SK-N-SH (cell line): ENCODE results near the gene DBP. TPM values are rescaled to one million over a fixed set of nuclear protein-coding genes. Genes with fewer than 3 reads are reported as not detected.

Experiments used
- CTCF ChIA-PET: fragments of 300-600, 350-600 bp; formaldehyde crosslinking; extraction: SDS; loops from one replicate; lab custom pipeline; 2021; lab: Yijun Ruan, JAX
- POLR2A ChIA-PET: fragments of 350-600 bp; sonication (Branson Sonifier 250); formaldehyde crosslinking; extraction: SDS; loops from one replicate; lab custom pipeline; 2020; ENCODE audit warnings: antibody characterized with exemption, inconsistent platforms; lab: Yijun Ruan, JAX
- DNase-seq: peaks from one replicate; pipeline ENCODE4 v3.0.0; 2012
- H2AFZ ChIP-seq: fragments of 200-600 bp; sonication (generic); 2 replicates; pipeline ENCODE4 v1.8.1; 2016; ENCODE audit warnings: antibody characterized with exemption, mild to moderate bottlenecking, low read depth
- H3F3A ChIP-seq: fragments of 200-600 bp; sonication (generic); replicated peaks from 2 replicates; pipeline ENCODE3; 2016; ENCODE audit warnings: antibody characterized with exemption, mild to moderate bottlenecking; ENCODE audit not compliant: insufficient read depth
- H3K27ac ChIP-seq, 2 experiments: fragments of 200-500 bp in 1 of 2; fragments of 200-600 bp in 1 of 2; sonication (Bioruptor generic) in 1 of 2; sonication (generic), shearing (Covaris generic) in 1 of 2; 2 replicates each; pipeline versions ENCODE4 v1.5.1 to v1.6.1; 2014 to 2016; ENCODE audit warnings: low read depth in 2 of 2, inconsistent platforms in 1 of 2, low read length in 1 of 2, mild to moderate bottlenecking in 1 of 2, mixed read lengths in 1 of 2
- H3K27me3 ChIP-seq: fragments of 200-600 bp; sonication (generic), shearing (Covaris generic); 2 replicates; pipeline ENCODE4 v1.6.1; 2016; ENCODE audit warnings: mixed run types; ENCODE audit not compliant: insufficient read depth
- H3K36me3 ChIP-seq, 2 experiments: fragments of 200-500 bp in 1 of 2; fragments of 200-600 bp in 1 of 2; sonication (Bioruptor generic) in 1 of 2; sonication (generic) in 1 of 2; replicated peaks in 1 of 2; 2 replicates each; pipeline versions ENCODE3 to v1.5.1; 2014 to 2016; ENCODE audit warnings: low read length in 1 of 2, mild to moderate bottlenecking in 1 of 2; ENCODE audit not compliant: insufficient read depth in 2 of 2, control insufficient read depth in 1 of 2
- H3K4me1 ChIP-seq, 2 experiments: fragments of 200-500 bp in 1 of 2; fragments of 200-600 bp in 1 of 2; sonication (Bioruptor generic) in 1 of 2; sonication (generic), shearing (Covaris generic) in 1 of 2; 2 replicates each; pipeline versions ENCODE4 v1.5.1 to v1.6.1; 2014 to 2016; ENCODE audit warnings: low read depth in 1 of 2, low read length in 1 of 2, mixed run types in 1 of 2; ENCODE audit not compliant: insufficient read depth in 2 of 2, control insufficient read depth in 1 of 2
- H3K4me2 ChIP-seq: fragments of 200-600 bp; sonication (generic), shearing (Covaris generic); 2 replicates; pipeline ENCODE4 v1.6.1; 2017; ENCODE audit warnings: mixed run types
- H3K4me3 ChIP-seq, 2 experiments: fragments of 200-500 bp in 1 of 2; fragments of 200-600 bp in 1 of 2; sonication (Bioruptor generic) in 1 of 2; sonication (generic), shearing (Covaris generic) in 1 of 2; 2 replicates each; pipeline versions ENCODE4 v1.5.1 to v1.8.1; 2014 to 2016; ENCODE audit warnings: low read depth in 2 of 2, inconsistent platforms in 1 of 2, low read length in 1 of 2, mild to moderate bottlenecking in 1 of 2, mixed read lengths in 1 of 2, moderate library complexity in 1 of 2
- H3K79me2 ChIP-seq: fragments of 200-600 bp; sonication (generic); 2 replicates; pipeline ENCODE4 v1.8.1; 2017; ENCODE audit warnings: mild to moderate bottlenecking; ENCODE audit not compliant: insufficient read depth
- H3K9ac ChIP-seq: fragments of 200-600 bp; sonication (generic); 2 replicates; pipeline ENCODE4 v1.6.1; 2017; ENCODE audit warnings: mixed run types
- H3K9me2 ChIP-seq: fragments of 200-600 bp; sonication (generic); 2 replicates; pipeline ENCODE4 v1.6.1; 2017; ENCODE audit warnings: mixed run types
- H3K9me3 ChIP-seq: fragments of 200-600 bp; sonication (generic); 2 replicates; pipeline ENCODE4 v1.6.1; 2017; ENCODE audit warnings: mixed run types, mild to moderate bottlenecking, moderate library complexity
- H4K20me1 ChIP-seq: fragments of 200-600 bp; sonication (generic); 2 replicates; pipeline ENCODE4 v1.6.1; 2017; ENCODE audit warnings: mild to moderate bottlenecking, mixed run types; ENCODE audit not compliant: insufficient read depth
- CHD2 ChIP-seq: fragments of 150-350 bp; IDR thresholded peaks from 2 replicates; pipeline ENCODE4 v1.6.1; 2018; ENCODE audit warnings: low read length; ENCODE audit not compliant: partially characterized antibody
- ELF1 ChIP-seq: IDR thresholded peaks from 2 replicates; pipeline ENCODE4 v1.4.0; 2012
- EP300 ChIP-seq, 2 experiments: IDR thresholded peaks; 2 replicates each; pipeline versions ENCODE4 v1.4.0 to v1.6.1; 2012; ENCODE audit warnings: borderline replicate concordance in 1 of 2, low read depth in 1 of 2, low read length in 1 of 2
- EZH2phosphoT487 ChIP-seq: fragments of 200-600 bp; sonication (generic); IDR thresholded peaks from 2 replicates; pipeline ENCODE4 v1.6.1; 2017; ENCODE audit warnings: low read depth, mixed run types, mild to moderate bottlenecking, antibody characterized with exemption, moderate library complexity, borderline replicate concordance
- FOXM1 ChIP-seq: IDR thresholded peaks from 2 replicates; pipeline ENCODE4 v1.4.0; 2012; ENCODE audit warnings: low read depth, mild to moderate bottlenecking
- JUND ChIP-seq: IDR thresholded peaks from 2 replicates; pipeline ENCODE4 v1.4.0; 2012
- MEF2A ChIP-seq: IDR thresholded peaks from 2 replicates; pipeline ENCODE4 v1.4.0; 2012; ENCODE audit warnings: low read depth, borderline replicate concordance
- MXI1 ChIP-seq: IDR thresholded peaks from 2 replicates; pipeline ENCODE4 v1.6.1; 2012; ENCODE audit warnings: mild to moderate bottlenecking, low read depth, low read length, improper control_type of control experiment
- NRF1 ChIP-seq: IDR thresholded peaks from 2 replicates; pipeline ENCODE4 v1.6.1; 2012; ENCODE audit warnings: low read depth, mild to moderate bottlenecking, low read length
- POLR2AphosphoS5 ChIP-seq: IDR thresholded peaks from 2 replicates; pipeline ENCODE4 v1.6.1; 2012; ENCODE audit warnings: low read depth, low read length
- RAD21 ChIP-seq: IDR thresholded peaks from 2 replicates; pipeline ENCODE4 v1.6.1; 2012; ENCODE audit warnings: mild to moderate bottlenecking, low read length
- RFX5 ChIP-seq: IDR thresholded peaks from 2 replicates; pipeline ENCODE4 v1.6.1; 2012; ENCODE audit warnings: mild to moderate bottlenecking, improper control_type of control experiment, low read length
- RXRA ChIP-seq: IDR thresholded peaks from 2 replicates; pipeline ENCODE4 v1.4.0; 2012; ENCODE audit warnings: low read depth, mild to moderate bottlenecking, borderline replicate concordance
- TCF12 ChIP-seq: IDR thresholded peaks from 2 replicates; pipeline ENCODE4 v1.4.0; 2012
- TEAD4 ChIP-seq: IDR thresholded peaks from 2 replicates; pipeline ENCODE4 v1.4.0; 2012; ENCODE audit warnings: mild to moderate bottlenecking, borderline replicate concordance; ENCODE audit not compliant: insufficient read depth
- YY1 ChIP-seq: IDR thresholded peaks from 2 replicates; pipeline ENCODE4 v1.4.0; 2012; ENCODE audit warnings: low read depth, mild to moderate bottlenecking
- ZBTB33 ChIP-seq: IDR thresholded peaks from 2 replicates; pipeline ENCODE4 v1.4.0; 2012; ENCODE audit warnings: low read depth, borderline replicate concordance
- WGBS: methylation state at CpG from one replicate; pipeline ENCODE4 v1.1.6; 2017; ENCODE audit warnings: low lambda C conversion rate; 5-methylcytosine and 5-hydroxymethylcytosine counted together
- polyA plus RNA-seq, 3 experiments: library from polyadenylated mRNA; depleted of rRNA; stranded (reverse); fragments of >200 nt; gene quantifications; 2 replicates each; pipeline ENCODE4 v1.2.3, GENCODE V29; 2012
- TF ChIP-seq, protein P1 (sequence below): IDR thresholded peaks from 2 replicates; pipeline ENCODE4 v1.4.0; 2012; ENCODE audit warnings: low read depth
- TF ChIP-seq, protein P2 (sequence below): fragments of 150-350 bp; IDR thresholded peaks from 2 replicates; pipeline ENCODE4 v1.6.1; 2016; ENCODE audit warnings: mild to moderate bottlenecking, low read depth, low read length
- TF ChIP-seq, protein P3 (sequence below): IDR thresholded peaks from 2 replicates; pipeline ENCODE4 v1.6.1; 2012; ENCODE audit warnings: mild to moderate bottlenecking, low read depth, low read length, moderate library complexity

DBP gene
- polyA plus RNA-seq, 1 of the 3 experiments (the other 2 are of a cell fraction): 12.6 TPM

DNA sequence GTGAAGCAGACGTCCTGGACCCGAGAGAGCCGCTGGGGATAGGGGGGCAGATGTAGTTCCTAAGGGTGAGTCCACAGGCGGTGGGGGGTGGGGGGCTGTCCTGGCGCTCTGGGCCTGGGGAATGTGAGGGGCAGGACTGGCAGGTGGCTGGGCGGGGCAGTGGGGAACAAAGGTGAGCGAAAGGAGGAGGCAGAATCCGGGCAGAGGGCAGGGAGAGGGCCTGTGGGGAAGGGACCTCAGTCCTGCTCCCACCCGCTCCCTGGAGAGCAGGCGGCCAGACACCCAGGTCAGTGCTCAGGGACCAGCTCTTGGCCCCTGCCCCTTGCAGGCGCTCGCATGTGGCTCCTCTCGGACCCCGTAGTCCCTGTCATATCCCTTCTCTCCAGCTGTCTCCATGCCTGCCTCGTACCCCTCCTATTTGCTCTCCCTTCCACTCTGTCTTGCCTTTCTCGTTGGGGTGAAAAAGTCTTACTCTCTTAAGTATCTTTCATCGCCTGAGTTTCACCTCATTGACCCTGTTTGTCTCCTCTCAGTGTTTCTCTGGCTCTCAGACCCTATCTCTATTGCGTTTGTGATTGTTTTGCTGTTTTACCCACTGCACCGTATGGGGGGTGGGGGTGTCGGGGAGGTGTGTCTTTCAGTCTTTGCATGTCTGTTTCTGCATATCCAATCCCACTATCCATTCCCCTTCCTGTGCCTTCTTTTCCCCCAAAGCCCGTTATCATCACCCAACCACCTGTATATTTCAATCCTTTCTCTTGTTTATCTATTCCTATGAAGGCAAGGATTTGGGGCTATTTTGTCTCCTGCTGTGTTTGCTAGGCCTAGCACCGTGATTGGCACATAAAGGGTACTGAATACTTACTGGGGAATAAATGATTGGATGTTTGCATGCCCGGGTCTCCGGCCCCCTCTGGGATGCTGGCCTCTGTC, 12.1 kb downstream of the DBP start (continued):
- TF ChIP-seq NRF1 (no peak), RAD21 (no peak), TEAD4 (no peak), EP300 (IDR thresholded peaks at IDR 0.05; ENCODE audit: borderline replicate concordance in 1 of 2, low read depth in 1 of 2, low read length in 1 of 2) (no peak), ELF1 (no peak), YY1 (no peak)
- TF ChIP-seq, all 33 proteins: peak for 0

DNA sequence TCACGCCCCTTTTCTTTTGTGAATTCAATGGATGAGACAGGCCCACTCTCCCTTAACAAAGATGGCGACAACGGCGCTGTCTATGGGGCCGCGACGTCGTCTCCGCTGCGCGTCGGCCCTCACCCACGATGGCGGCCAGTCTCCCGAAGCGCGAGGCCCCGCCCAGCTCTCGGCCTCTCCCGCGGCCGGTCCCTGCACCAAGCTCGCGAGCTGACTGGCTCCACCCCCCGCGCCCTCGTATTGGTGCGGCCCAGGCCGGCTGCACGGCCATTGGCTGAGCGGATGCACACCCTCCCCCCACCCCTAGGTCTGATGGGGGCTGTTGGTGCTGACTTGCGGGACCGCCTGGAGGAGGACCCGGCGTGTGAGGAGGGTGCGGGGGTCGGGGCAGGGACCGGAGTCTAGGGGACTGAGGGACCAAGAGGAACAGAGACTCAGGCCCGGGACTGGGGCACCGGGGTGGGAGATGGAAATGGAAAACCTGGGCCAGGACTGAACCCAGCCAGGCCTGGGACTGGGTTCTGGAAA, 13.0 kb downstream of the DBP start:
- ChIA-PET CTCF (interaction anchor here (1.6 to 2.2 kb wide), 2 partner anchors 16 to 35 kb away, joined by 5 to 7 read pairs; no protein-coding TSS in a partner anchor), POLR2A (interaction anchor here (0.9 to 1.5 kb wide), 5 partner anchors 8 to 27 kb away, joined by 3 to 13 read pairs (median 5); partner anchors contain the start of gene CA11)
- H3F3A ChIP-seq: peaks cover 22% of the 10 kb centered on the region
- H3K4me2 ChIP-seq: peak overlapping the region; percentile 98
- peak overlapping the region; percentile 78 to 98 for H3K27ac ChIP-seq
- H3K9me3 ChIP-seq: no peaks in the 10 kb centered on the region
- no peaks in the 10 kb centered on the region for H3K27me3 ChIP-seq
- no peaks in the 10 kb centered on the region for H3K9me2 ChIP-seq
- TF ChIP-seq NRF1 (no peak), TCF12 (no peak; the same call in 1 of the 2 replicates), JUND (no peak), POLR2AphosphoS5 (no peak; the same call in 1 of the 2 replicates), EP300 (IDR thresholded peaks at IDR 0.05; ENCODE audit: borderline replicate concordance in 1 of 2, low read depth in 1 of 2, low read length in 1 of 2) (no peak), MEF2A (no peak), TEAD4 (no peak), MXI1 (peak; percentile 46; the same call in 1 of the 2 replicates), RXRA (no peak), RFX5 (peak; percentile 74), EZH2phosphoT487 (no peak), YY1 (peak; percentile 99), CHD2 (peak; percentile 92), ZBTB33 (peak; percentile 85; the same call in 1 of the 2 replicates), FOXM1 (no peak)
- TF ChIP-seq, protein P1, sequence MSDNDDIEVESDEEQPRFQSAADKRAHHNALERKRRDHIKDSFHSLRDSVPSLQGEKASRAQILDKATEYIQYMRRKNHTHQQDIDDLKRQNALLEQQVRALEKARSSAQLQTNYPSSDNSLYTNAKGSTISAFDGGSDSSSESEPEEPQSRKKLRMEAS: peak; percentile 36; the same call in 1 of the 2 replicates
- TF ChIP-seq, protein P2, sequence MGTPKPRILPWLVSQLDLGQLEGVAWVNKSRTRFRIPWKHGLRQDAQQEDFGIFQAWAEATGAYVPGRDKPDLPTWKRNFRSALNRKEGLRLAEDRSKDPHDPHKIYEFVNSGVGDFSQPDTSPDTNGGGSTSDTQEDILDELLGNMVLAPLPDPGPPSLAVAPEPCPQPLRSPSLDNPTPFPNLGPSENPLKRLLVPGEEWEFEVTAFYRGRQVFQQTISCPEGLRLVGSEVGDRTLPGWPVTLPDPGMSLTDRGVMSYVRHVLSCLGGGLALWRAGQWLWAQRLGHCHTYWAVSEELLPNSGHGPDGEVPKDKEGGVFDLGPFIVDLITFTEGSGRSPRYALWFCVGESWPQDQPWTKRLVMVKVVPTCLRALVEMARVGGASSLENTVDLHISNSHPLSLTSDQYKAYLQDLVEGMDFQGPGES: no peak
- TF ChIP-seq, protein P3, sequence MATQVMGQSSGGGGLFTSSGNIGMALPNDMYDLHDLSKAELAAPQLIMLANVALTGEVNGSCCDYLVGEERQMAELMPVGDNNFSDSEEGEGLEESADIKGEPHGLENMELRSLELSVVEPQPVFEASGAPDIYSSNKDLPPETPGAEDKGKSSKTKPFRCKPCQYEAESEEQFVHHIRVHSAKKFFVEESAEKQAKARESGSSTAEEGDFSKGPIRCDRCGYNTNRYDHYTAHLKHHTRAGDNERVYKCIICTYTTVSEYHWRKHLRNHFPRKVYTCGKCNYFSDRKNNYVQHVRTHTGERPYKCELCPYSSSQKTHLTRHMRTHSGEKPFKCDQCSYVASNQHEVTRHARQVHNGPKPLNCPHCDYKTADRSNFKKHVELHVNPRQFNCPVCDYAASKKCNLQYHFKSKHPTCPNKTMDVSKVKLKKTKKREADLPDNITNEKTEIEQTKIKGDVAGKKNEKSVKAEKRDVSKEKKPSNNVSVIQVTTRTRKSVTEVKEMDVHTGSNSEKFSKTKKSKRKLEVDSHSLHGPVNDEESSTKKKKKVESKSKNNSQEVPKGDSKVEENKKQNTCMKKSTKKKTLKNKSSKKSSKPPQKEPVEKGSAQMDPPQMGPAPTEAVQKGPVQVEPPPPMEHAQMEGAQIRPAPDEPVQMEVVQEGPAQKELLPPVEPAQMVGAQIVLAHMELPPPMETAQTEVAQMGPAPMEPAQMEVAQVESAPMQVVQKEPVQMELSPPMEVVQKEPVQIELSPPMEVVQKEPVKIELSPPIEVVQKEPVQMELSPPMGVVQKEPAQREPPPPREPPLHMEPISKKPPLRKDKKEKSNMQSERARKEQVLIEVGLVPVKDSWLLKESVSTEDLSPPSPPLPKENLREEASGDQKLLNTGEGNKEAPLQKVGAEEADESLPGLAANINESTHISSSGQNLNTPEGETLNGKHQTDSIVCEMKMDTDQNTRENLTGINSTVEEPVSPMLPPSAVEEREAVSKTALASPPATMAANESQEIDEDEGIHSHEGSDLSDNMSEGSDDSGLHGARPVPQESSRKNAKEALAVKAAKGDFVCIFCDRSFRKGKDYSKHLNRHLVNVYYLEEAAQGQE: no peak
- H3K79me2 ChIP-seq: peaks cover 10% of the 10 kb centered on the region
- H2AFZ ChIP-seq: peak overlapping the region; percentile 77; the same call in 1 of the 2 replicates
- peak; percentile 97 for DNase-seq
- peak overlapping the region; percentile 74 for H3K9ac ChIP-seq
- H3K4me3 ChIP-seq: peak overlapping the region; percentile 64 to 68
- no peaks in the 10 kb centered on the region for H4K20me1 ChIP-seq
- 10% methylated on average over 35 of the region's 40 CpGs for WGBS
- H3K4me1 ChIP-seq: peaks cover 4 to 26% of the 10 kb centered on the region in 2 experiments; a peak in 2 of 4 replicates
- peaks cover 3 to 4% of the 10 kb centered on the region in 2 experiments for H3K36me3 ChIP-seq
